GM19035 (cell line): ENCODE results near the gene CES3.
"Not testable (repeated sequence)": the region's sequence is repeated elsewhere in the genome, so short reads cannot be mapped to it uniquely, and the experiment has no call there.

Experiments used
- ATAC-seq: cut with Tn5 transposase; IDR thresholded peaks from one replicate; pipeline ENCODE4 v1.9.1; 2021; ENCODE audit not compliant: unreplicated experiment

CES3 gene

GRCh38 chr16:66944971-66945370 is 16.1 kb upstream of the CES3 start:
- ATAC-seq = not testable (repeated sequence)

DNA sequence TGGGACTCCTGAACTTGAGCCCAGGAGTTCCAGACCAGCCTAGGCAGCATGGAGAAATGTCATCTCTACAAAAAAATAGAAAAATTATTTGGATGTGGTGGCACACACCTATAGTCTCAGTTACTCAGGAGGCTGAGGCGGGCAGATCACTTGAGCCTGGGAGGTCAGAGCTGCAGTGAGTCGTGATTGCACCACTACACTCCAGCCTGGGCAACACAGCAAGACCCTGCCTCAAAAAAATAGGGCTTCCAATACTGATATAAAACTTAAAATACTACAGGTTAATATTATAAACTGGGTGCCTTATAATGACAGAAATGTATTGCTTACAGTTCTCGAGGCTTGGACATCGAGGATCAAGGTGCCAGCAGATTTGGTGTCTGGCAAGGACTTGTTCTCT is 15.1 kb upstream of the CES3 start:
- no peak for ATAC-seq

DNA sequence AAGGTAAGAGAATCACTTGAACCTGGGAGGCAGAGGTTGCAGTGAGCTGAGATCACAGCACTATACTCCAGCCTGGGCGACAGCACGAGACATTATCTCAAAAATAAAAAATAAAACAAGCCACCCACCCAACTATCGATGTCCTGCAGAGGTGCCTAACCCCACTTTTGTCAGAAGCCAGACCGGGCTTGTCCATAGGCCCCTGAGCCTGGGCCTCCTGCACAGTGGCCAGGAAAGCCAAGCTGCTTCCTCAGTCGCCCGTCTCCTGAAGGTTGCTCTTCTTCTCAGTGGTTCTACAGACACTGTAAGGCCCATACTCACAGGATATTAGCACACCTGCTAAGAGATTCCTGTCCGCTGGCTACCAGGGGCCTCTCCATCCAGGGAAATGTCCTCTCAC is 14.5 kb upstream of the CES3 start:
- ATAC-seq = no peak

DNA sequence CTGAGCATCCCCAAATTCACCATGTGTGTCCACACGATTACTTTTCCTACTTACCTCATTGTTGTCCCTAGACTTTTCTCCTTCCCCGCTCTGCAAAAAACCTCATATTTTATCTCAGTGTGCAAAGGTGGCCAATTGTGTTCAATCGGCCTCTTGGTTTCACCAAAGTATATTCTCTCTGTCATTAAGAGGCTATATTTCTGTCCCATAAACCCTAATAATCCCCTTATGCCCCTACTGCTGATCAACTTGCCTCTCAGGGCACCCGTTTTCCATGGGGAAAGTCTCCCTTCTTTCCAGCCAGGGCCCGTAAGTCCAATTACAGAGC is 14.1 kb upstream of the CES3 start:
- no peak for ATAC-seq

DNA sequence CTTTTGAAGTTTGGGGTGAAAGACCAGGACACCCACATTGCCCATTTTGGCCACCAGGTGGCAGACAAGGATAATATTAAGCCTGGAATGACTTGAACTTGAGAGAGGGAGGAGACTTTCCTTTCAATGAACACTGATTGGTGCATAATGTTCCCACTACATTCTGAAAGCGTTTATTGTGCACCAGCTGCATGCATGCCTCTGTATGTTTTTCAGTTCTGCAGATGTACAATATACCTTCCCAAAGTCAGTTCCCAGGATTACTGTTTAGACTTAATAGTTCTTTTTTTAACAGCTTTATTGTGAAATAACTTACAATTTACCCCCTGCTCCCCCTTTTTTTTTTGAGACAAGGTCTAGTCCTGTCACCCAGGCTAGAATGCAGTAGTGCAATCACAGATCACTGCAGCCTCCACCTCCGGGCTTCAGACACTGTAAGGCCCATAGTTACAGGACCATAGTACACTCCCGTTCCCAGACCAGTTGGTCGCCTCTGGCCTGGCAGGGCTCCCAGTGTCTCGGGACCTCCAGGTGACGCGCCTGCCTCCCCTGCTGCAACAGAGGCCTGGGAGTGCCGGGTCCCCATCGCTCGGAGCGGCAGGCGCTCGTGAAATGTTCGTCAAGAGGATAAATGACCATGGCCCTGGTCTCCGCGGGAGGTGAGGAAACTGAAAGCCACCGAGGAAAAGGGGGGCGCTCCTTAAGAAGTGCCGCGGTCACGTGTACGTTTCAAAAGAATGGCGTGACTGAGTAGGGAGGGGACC is 13.6 kb upstream of the CES3 start:
- peak; percentile 77 for ATAC-seq

DNA sequence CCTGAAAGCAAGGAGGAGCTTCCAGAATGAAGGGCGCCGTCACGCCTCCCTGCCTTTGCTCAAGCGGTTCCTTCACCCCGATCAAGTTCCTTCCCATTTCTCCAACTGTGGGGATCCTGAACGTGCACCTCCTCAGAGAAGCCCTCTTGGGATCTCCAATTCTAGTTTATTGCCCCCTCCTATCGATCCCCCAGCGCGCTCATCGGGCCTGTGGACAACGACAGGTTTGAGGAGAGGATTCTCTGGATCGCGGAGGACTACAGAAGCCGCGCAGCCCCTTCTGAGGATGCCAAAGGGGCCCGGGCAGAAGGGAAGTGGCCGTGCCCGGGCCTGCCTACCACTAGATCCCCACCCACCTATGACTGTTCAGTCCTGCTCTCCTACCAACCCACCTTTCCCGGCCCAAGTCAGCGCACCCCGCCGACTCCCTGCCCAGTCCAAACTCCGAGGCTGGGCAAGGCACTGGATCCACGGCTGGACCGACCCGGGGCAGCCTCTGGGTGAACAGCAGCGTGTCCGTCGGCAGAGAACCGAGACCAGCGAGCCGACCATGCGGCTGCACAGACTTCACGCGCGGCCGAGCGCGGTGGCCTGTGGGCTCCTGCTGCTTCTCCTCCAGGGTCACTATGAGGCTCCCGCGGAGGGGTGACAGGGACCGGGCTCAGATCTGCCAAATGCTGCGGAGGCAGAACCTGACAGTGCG is 12.8 kb upstream of the CES3 start:
- ATAC-seq = no peak

DNA sequence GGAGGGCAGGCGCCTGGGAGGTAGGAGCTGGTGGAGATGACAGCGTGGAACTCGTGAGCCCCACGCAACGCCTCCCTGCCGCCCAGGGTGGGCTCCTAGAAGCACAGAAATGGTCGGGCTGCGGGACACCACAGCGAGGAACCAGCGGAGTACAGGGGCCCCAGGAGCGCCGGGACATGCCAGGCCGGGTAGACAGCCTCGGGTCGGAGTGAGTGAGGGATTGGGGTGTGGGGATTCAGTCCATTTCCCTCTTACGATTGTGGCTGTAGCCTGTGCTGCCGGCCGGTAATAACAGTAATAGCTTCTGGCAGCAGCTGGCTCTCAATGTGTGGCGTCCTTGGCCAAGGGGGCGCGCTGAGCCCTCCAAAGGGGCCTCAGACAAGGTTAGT is 12.2 kb upstream of the CES3 start:
- no peak for ATAC-seq

GRCh38 chr16:66949472-66949871 is 11.6 kb upstream of the CES3 start:
- no peak for ATAC-seq

- ATAC-seq = no peak
These were observed 10.6 kb upstream of the CES3 start for GRCh38 chr16:66950437-66950836.

GRCh38 chr16:66950971-66951790 is 9.9 kb upstream of the CES3 start:
- no peak for ATAC-seq

- ATAC-seq = no peak
These were observed 8.5 kb upstream of the CES3 start for GRCh38 chr16:66952430-66953110.

DNA sequence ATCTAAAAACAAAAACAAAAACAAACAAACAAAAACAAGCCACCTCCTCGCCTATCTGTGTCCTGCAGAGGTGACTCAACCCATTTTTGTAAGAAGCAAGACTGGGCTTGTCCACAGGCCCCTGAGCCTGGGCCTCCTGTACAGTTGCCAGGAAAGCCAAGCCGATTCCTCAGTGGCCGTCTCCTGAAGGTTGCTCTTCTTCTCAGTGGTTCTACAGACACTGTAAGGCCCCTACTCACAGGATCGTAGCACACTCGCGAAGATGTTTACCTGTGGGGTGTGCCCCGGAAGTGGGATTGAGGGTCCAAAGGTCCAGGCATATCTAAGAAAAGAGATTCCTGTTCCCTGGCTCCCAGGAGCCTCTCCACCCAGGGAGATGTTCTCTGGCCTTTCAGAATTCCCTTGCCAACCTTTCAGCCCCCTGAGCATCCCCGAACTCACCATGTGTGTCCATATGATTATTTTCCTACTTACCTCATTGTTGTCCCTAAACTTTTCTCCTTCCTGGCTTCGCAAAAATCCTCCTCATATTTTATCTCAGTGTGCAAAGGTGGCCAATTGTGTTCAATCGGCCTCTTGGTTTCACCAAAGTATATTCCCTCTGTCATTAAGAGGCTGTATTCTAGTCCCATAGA is 7.5 kb upstream of the CES3 start:
- ATAC-seq = no peak

DNA sequence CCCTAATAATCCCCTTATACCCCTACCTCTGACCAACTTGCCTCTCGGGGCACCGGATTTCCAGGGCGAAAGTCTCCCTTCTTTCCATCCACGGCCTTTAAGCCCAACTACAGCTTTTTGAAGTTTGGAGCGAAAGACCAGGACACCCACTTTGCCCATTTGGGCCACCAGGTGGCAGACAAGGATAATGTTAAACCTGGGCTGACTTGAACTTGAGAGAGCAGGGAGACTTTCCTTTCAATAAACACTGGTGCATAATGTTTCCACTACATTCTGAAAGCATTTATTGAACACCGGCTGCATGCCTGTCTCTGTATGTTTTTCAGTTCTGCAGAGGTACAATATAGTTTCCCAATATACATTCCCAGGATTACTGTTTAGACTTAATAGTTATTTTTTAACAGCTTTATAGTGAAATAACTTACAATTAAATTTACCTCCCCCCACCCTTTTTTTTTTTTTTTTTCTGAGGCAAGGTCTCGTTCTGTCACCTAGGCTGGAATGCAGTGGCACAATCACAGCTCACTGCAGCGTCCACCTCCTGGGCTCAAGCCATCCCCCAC is 6.9 kb upstream of the CES3 start:
- ATAC-seq = no peak

- ATAC-seq = not testable (repeated sequence)
These were observed 5.5 kb upstream of the CES3 start for GRCh38 chr16:66955363-66956153.

DNA sequence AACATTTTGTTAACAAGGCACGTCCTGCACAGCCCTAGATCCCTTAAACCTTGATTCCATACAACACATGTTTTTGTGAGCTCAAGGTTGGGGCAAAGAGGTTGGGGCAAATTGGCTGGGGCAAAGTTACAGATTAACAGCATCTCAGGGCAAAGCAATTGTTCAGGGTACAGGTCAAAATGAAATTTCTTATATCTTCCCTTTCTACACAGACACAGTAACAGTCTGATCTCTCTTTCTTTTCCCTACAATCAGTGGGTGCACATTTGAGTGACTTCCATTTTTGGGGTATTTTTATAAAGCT is 5.0 kb upstream of the CES3 start:
- ATAC-seq = not testable (repeated sequence)

- no peak for ATAC-seq
These were observed 2.0 kb upstream of the CES3 start for GRCh38 chr16:66958857-66959703.

- no peak for ATAC-seq
These were observed 1.3 kb upstream of the CES3 start for GRCh38 chr16:66959704-66960161.

DNA sequence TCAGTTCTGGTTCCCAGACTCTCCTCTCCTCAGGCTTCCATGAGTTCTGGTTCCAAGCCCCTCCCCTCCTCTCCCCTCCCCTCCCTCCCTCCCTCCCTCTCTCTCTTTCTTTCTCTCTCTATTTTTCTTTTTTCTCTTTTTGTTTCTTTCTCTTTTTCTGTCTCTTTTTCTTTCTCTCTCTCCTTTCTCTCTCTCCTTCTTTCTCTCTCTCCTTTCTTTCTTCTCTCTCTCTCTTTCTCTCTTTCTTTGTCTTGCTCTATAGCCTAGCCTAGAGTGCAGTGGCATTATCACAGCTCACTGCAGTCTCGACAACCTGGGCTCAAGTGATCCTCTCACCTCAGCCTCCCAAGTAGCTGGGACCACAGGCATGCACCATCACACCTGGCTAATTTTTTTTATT is 796 bp upstream of the CES3 start:
- no peak for ATAC-seq

DNA sequence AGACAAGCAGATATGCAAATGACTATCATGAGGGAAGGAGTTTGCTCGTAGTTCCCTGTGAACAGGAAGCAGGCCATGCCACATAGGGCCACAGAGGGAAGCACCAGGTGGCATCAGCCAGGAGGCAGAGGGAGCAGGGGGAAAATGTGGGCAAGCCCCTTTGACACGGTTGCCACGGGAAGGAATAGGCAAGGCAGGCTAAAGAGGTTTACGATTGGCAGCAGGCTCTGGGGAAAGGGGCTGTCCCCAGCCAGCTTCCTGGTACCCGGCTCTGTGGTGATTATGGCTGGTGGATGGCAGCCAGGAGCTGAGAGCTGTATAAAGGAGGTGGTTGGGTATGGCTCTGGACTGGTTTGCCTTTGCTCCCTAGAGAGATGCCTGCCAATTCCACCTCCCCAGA is 848 bp downstream of the CES3 start:
- ATAC-seq = no peak
